Hepatocyte (in vitro differentiated cells): ENCODE measurements around the gene PTPRN2.

Experiments used
- CTCF ChIP-seq: fragments of 200-600 bp; sonication (generic); IDR thresholded peaks from 2 replicates; pipeline ENCODE4 v1.5.1; 2016; ENCODE audit warnings: antibody characterized with exemption, mild to moderate bottlenecking; ENCODE audit not compliant: poor library complexity
- EZH2 ChIP-seq: fragments of 200-600 bp; sonication (generic); IDR thresholded peaks from 2 replicates; pipeline ENCODE4 v1.6.1; 2016; ENCODE audit warnings: antibody characterized with exemption, mild to moderate bottlenecking, borderline replicate concordance

GRCh38 chr7:158123753-158124152 lies 463.9 kb downstream of the PTPRN2 start:
- no peak for TF ChIP-seq CTCF
- TF ChIP-seq EZH2, result no peak
